ENCODE results near the gene KAT8. TPM values are rescaled to one million over a fixed set of nuclear protein-coding genes. Genes with fewer than 3 reads are reported as not detected.

The KAT8 gene
- total RNA-seq, 1 experiment from 2014 or later = 35.1 TPM

DNA sequence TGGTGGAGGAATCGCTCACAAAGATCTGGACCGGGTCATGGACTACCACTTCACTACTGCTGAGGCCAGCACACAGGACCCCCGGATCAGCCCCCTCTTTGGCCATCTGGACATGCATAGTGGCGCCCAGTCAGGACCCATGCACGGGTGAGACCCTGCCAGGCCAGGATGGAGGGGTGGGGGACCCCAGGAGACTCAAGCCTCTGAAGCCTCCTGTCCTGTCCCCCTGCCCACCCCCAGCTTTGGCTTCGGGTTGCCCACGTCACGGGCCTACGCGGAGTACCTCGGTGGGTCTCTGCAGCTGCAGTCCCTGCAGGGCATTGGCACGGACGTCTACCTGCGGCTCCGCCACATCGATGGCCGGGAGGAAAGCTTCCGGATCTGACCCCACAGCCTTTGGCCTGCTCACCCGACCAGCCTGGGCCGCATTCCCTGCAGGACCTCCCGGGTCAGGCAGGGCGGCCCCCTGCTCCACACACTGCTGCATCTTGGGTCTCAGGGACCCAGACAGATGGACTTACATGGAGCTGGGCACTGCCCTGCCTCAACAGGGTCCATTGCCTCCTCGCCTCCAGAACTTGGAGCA lies 5.5 kb upstream of the KAT8 start:
- no peak overlapping the region for H3K4me3 ChIP-seq (ENCODE audit: low read length)
- no peak for ATAC-seq
- H3K9me3 ChIP-seq (ENCODE audit: low read length) = no peaks in the 10 kb centered on the region
- peaks cover 23% of the 10 kb centered on the region for H3K4me1 ChIP-seq (ENCODE audit: insufficient read depth, low read length)
- H3K27me3 ChIP-seq (ENCODE audit: low read length) = no peaks in the 10 kb centered on the region
- DNase-seq = no peak
- peaks cover 9% of the 10 kb centered on the region; the same call in 1 of the 2 replicates for H3K36me3 ChIP-seq (ENCODE audit: low read depth, low read length)
- no peak overlapping the region for H2AFZ ChIP-seq (ENCODE audit: low read length)
- ChIA-PET POLR2A (ENCODE audit: unreplicated experiment) (interaction anchor here (0.6 kb wide), 1 partner anchor 69 kb away, joined by 3 read pairs; no protein-coding TSS in a partner anchor), CTCF (no interaction called here)
- no peaks in the 10 kb centered on the region for H3F3A ChIP-seq (ENCODE audit: low read length, unreplicated experiment)
- intact Hi-C loops (cut with micrococcal nuclease) = no loop called here
- H3K9ac ChIP-seq (ENCODE audit: low read length) = no peak overlapping the region
- no TSS peak for BruUV-seq (replicated peaks)
- TF ChIP-seq EZH2phosphoT487 (IDR thresholded peaks at IDR 0.05; ENCODE audit: borderline replicate concordance, low read length) (no peak), EZH2 (IDR thresholded peaks at IDR 0.05; ENCODE audit: low read length, unreplicated experiment) (no peak)
- TF ChIP-seq, protein P1, sequence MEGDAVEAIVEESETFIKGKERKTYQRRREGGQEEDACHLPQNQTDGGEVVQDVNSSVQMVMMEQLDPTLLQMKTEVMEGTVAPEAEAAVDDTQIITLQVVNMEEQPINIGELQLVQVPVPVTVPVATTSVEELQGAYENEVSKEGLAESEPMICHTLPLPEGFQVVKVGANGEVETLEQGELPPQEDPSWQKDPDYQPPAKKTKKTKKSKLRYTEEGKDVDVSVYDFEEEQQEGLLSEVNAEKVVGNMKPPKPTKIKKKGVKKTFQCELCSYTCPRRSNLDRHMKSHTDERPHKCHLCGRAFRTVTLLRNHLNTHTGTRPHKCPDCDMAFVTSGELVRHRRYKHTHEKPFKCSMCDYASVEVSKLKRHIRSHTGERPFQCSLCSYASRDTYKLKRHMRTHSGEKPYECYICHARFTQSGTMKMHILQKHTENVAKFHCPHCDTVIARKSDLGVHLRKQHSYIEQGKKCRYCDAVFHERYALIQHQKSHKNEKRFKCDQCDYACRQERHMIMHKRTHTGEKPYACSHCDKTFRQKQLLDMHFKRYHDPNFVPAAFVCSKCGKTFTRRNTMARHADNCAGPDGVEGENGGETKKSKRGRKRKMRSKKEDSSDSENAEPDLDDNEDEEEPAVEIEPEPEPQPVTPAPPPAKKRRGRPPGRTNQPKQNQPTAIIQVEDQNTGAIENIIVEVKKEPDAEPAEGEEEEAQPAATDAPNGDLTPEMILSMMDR (conservative IDR thresholded peaks at IDR 0.05; ENCODE audit: low read depth, low read length) = no peak
- H3K4me2 ChIP-seq (ENCODE audit: low read length) = no peak overlapping the region
- H3K27ac ChIP-seq (ENCODE audit: low read length) = no peak overlapping the region
- peaks cover 19% of the 10 kb centered on the region for H3K79me2 ChIP-seq (ENCODE audit: low read length)
- no peaks in the 10 kb centered on the region for H3K9me2 ChIP-seq (replicated peaks; ENCODE audit: low read length)
- no peaks in the 10 kb centered on the region for H4K20me1 ChIP-seq (ENCODE audit: low read length)

GRCh38 chr16:31112711-31113110 lies 4.8 kb upstream of the KAT8 start:
- Histone ChIP-seq H3K36me3 (ENCODE audit: low read depth, low read length) (peaks cover 9% of the 10 kb centered on the region; the same call in 1 of the 2 replicates), H3K9ac (ENCODE audit: low read length) (no peak overlapping the region), H3K9me2 (replicated peaks; ENCODE audit: low read length) (no peaks in the 10 kb centered on the region), H3K79me2 (ENCODE audit: low read length) (peaks cover 19% of the 10 kb centered on the region), H2AFZ (ENCODE audit: low read length) (no peak overlapping the region), H3K27ac (ENCODE audit: low read length) (no peak overlapping the region), H3K9me3 (ENCODE audit: low read length) (no peaks in the 10 kb centered on the region), H3K4me3 (ENCODE audit: low read length) (no peak overlapping the region), H4K20me1 (ENCODE audit: low read length) (no peaks in the 10 kb centered on the region), H3K27me3 (ENCODE audit: low read length) (no peaks in the 10 kb centered on the region), H3F3A (ENCODE audit: low read length, unreplicated experiment) (no peaks in the 10 kb centered on the region), H3K4me2 (ENCODE audit: low read length) (no peak overlapping the region), H3K4me1 (ENCODE audit: insufficient read depth, low read length) (peaks cover 21% of the 10 kb centered on the region)
- DNase-seq (no peak), ATAC-seq (no peak)
- ChIA-PET POLR2A (ENCODE audit: unreplicated experiment) (interaction anchor here (0.6 kb wide), 1 partner anchor 70 kb away, joined by 3 read pairs; no protein-coding TSS in a partner anchor), CTCF (no interaction called here)
- intact Hi-C loops (cut with micrococcal nuclease) = no loop called here
- no TSS peak for BruUV-seq (replicated peaks)
- TF ChIP-seq, protein P1 (conservative IDR thresholded peaks at IDR 0.05; ENCODE audit: low read depth, low read length) = no peak
- TF ChIP-seq EZH2phosphoT487 (IDR thresholded peaks at IDR 0.05; ENCODE audit: borderline replicate concordance, low read length) (no peak), EZH2 (IDR thresholded peaks at IDR 0.05; ENCODE audit: low read length, unreplicated experiment) (no peak)

Measured in PC-3 (cell line).